T-helper 1 cell treated with Interleukin-12 subunit alpha and Interleukin-12 subunit beta and Interleukin-4 antibody, amounts not matched to agents 30 μg/mL and 1 μg/mL, for 36 hours (primary cell): ENCODE data around the gene OR2AK2.

ENCODE experiments used
- H3K27ac Mint-ChIP-seq: one replicate; pipeline ENCODE4 v1.8.0; 2021; ENCODE audit warnings: mild to moderate bottlenecking, mixed read lengths
- H3K27me3 Mint-ChIP-seq: one replicate; pipeline ENCODE4 v1.8.0; 2021; ENCODE audit warnings: low read depth, mixed read lengths
- H3K36me3 Mint-ChIP-seq: one replicate; pipeline ENCODE4 v1.8.0; 2021; ENCODE audit warnings: low read depth, mixed read lengths
- H3K4me1 Mint-ChIP-seq: one replicate; pipeline ENCODE4 v1.8.0; 2021; ENCODE audit warnings: low read depth, mixed read lengths
- H3K4me3 Mint-ChIP-seq: one replicate; pipeline ENCODE4 v1.8.0; 2021; ENCODE audit warnings: mild to moderate bottlenecking, moderate library complexity, mixed read lengths
- H3K9me3 Mint-ChIP-seq: one replicate; pipeline ENCODE4 v1.8.0; 2021; ENCODE audit warnings: mixed read lengths

The OR2AK2 gene

DNA sequence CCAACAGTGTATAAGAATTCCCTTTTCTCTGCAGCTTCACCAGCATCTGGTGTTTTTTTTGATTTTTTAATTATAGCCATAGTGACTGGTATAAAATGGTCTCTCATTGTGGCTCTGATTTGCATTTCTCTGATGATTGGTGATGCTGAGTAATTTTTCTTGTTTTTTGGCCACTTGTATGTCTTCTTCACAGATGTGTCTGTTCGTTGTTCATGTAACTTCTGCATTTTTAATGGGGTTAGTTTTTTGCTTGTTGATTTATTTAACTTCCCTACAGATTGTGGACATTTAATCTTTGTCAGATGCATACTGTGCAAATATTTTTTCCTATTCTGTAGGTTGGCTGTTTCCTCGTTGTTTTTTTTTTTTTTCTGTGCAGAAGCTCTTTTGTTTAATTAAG is 28.0 kb downstream of the OR2AK2 start:
- Mint-ChIP-seq H3K4me3 (no peak overlapping the region), H3K9me3 (peaks cover 4% of the 10 kb centered on the region), H3K27me3 (no peaks in the 10 kb centered on the region), H3K4me1 (no peaks in the 10 kb centered on the region), H3K36me3 (no peaks in the 10 kb centered on the region), H3K27ac (no peak overlapping the region)

DNA sequence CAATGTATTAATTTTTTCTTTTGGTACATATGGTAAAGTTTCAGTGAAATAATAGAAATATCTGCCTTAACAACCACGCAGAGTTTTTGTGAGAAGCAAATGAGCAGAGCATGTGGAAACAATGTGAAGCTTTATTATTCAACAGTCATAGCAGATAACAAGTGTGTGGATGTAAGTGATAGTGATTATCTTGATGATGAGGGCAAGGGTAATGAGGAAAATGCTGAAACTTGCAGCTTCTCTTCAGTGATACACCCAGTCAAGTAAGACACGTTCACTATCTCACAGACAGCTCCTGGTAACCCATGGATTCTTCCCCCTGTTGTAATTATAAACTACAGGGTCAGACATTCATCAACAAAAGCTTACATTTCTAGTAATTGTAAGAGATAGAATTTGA is 33.8 kb downstream of the OR2AK2 start:
- Mint-ChIP-seq H3K27ac (no peak overlapping the region), H3K9me3 (no peaks in the 10 kb centered on the region), H3K4me1 (no peaks in the 10 kb centered on the region), H3K36me3 (no peaks in the 10 kb centered on the region), H3K27me3 (no peaks in the 10 kb centered on the region), H3K4me3 (no peak overlapping the region)

DNA sequence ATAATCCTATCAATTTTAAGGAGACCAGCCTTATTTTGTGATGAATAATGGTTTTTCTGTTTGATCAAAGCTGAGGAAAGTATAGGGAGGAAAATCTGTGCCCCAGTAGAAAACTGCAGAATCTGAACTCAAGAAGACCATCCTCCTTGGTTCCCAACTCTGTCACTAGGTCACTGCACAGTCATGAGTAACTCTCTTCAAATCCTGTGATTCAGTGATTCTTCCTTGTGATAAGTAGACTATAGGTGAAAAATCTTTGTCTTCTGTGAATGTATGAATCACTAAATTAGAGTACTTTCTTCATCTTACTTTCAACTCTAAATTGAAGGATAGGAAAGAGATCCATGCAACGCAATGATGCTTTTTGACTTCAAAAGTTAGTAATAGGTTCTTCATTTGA is 35.1 kb downstream of the OR2AK2 start:
- H3K9me3 Mint-ChIP-seq = no peaks in the 10 kb centered on the region
- no peak overlapping the region for H3K4me3 Mint-ChIP-seq
- H3K36me3 Mint-ChIP-seq = no peaks in the 10 kb centered on the region
- H3K27ac Mint-ChIP-seq = no peak overlapping the region
- H3K4me1 Mint-ChIP-seq = no peaks in the 10 kb centered on the region
- no peaks in the 10 kb centered on the region for H3K27me3 Mint-ChIP-seq

DNA sequence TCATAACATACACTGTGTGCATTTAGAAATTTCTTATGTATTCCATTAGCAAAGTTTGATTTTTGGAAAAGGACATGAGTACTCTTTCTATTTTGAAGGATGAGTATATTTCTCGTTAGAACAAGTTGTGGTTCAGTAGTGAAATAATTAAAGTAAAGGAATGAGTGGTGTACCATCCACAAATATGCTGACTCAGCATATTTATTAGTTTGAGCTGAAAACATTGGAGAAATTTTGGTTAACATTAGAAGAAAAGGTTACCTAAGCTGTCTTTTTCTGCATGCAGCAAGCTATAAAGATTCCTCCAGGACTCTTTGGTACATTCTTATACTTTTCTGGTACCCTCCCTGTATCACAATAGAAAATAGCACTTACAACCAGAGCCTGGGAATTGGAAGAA is 42.7 kb downstream of the OR2AK2 start:
- Mint-ChIP-seq H3K36me3 (peaks cover 4% of the 10 kb centered on the region), H3K4me1 (no peaks in the 10 kb centered on the region), H3K9me3 (peaks cover 41% of the 10 kb centered on the region), H3K4me3 (no peak overlapping the region), H3K27ac (no peak overlapping the region), H3K27me3 (no peaks in the 10 kb centered on the region)

DNA sequence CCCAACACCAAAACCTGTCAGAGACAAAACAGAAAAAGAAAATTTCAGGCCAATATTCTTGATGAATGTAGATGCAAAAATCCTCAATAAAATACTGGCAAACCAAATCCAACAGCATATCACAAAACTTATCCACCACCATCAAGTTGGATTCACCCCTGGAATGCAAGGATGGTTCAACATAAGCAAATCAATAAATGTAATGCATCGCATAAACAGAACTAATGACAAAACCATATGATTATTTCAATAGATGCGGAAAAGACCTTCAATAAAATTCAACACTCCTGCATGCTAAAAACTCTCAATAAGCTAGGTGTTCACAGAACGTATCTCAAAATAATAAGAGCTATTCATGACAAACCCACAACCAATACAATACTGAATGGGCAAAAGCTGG is 44.6 kb downstream of the OR2AK2 start:
- H3K36me3 Mint-ChIP-seq = peaks cover 4% of the 10 kb centered on the region
- no peaks in the 10 kb centered on the region for H3K4me1 Mint-ChIP-seq
- H3K9me3 Mint-ChIP-seq = peaks cover 41% of the 10 kb centered on the region
- no peak overlapping the region for H3K4me3 Mint-ChIP-seq
- no peak overlapping the region for H3K27ac Mint-ChIP-seq
- H3K27me3 Mint-ChIP-seq = no peaks in the 10 kb centered on the region

DNA sequence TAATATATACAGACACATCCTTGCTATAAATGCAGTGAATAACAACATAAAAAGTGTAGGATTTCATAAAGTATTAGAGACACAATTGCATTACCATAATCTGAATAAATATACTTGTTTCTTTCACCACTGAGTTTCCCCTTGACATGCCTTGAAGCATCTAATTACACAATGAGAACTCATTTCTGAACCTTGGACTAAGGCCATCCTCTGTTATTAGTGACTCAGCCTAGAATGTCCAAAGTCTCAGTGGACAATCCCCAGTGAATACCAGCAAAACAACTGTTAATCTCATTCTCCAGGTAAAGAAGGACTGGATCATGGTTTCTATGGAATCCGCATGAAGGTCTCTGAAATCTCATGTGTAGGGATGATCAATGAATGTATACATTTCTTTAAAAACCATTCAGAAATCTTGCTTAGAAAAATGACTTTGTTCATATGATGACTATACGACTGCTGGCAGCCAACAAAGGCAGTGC is 48.2 kb downstream of the OR2AK2 start, which contains the start of gene OR2L5:
Gene OR2L5 (plus strand): TSS at position 432 of the 482 bp plus-strand sequence. CDS start 8,288 bp downstream, outside the sequence.
- Mint-ChIP-seq H3K36me3 (peaks cover 4% of the 10 kb centered on the region), H3K9me3 (peaks cover 38% of the 10 kb centered on the region), H3K4me1 (no peaks in the 10 kb centered on the region), H3K27me3 (no peaks in the 10 kb centered on the region), H3K4me3 (no peak within 1 kb of the TSS), H3K27ac (no peak within 1 kb of the TSS)

DNA sequence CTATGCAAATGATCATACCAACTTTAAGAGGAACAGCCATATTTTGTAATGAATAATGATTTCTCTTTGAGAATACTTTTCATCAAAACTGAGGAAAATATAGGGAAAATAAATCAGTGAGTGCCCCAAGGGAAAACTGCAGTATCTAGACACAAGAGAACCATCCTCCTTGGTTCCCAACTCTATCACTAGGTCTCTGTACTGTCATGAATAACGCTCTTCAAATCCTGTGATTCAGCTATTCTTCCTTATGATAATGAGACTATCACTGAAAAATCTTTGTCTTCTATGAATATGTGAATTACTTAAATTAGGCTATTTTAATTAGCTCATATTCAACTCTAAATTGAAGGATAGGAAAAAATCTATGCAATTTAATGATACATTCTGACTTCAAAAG is 50.8 kb downstream of the OR2AK2 start:
- Mint-ChIP-seq H3K27ac (no peak overlapping the region), H3K27me3 (no peaks in the 10 kb centered on the region), H3K36me3 (no peaks in the 10 kb centered on the region), H3K9me3 (peaks cover 18% of the 10 kb centered on the region), H3K4me3 (no peak overlapping the region), H3K4me1 (no peaks in the 10 kb centered on the region)
